Measurements from ENCODE around the gene TSSK2.

Gene TSSK2

DNA sequence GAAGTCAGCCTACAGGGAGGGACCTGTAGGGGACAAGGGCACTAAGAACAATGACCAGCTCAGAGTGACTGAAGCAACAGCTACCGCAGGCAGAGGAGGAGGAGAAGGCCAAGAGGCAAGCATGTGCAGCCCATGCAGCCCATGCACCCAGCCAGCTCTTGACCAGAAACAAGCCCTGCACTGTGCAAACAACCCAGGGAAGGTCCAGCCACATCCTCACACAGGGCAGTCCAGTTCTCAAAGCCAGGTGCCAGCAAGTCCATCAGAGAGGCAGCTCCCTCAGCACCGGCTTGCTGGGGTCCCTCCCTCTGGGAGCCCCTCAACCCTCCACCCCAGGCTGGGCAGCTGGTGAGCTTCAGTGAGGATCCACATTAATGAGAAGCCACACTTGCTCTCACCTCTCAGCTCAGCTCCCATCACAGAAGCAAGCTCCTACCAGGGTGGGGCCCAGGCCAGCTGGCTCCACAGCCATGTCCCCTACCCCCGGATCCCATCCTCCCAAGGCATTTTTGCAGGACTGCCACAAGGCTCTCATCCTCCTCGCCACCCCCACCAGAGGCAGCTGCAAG is 16.0 kb upstream of the TSSK2 start:
- Histone ChIP-seq H3K9me3 (ENCODE audit: severe bottlenecking) (no peaks in the 10 kb centered on the region), H3K36me3 (ENCODE audit: low read depth) (peaks cover 1% of the 10 kb centered on the region; the same call in 1 of the 2 replicates), H3K27me3 (ENCODE audit: insufficient read depth, poor library complexity, severe bottlenecking) (no peaks in the 10 kb centered on the region), H3K4me1 (ENCODE audit: insufficient read depth, poor library complexity, severe bottlenecking) (peaks cover 3% of the 10 kb centered on the region), H3K27ac (ENCODE audit: poor library complexity, severe bottlenecking) (no peak overlapping the region), H3K4me3 (ENCODE audit: severe bottlenecking) (no peak overlapping the region)
- no peak for DNase-seq (ENCODE audit: low spot score)
- no peak for ATAC-seq (ENCODE audit: low read depth)
- TF ChIP-seq, protein P1, sequence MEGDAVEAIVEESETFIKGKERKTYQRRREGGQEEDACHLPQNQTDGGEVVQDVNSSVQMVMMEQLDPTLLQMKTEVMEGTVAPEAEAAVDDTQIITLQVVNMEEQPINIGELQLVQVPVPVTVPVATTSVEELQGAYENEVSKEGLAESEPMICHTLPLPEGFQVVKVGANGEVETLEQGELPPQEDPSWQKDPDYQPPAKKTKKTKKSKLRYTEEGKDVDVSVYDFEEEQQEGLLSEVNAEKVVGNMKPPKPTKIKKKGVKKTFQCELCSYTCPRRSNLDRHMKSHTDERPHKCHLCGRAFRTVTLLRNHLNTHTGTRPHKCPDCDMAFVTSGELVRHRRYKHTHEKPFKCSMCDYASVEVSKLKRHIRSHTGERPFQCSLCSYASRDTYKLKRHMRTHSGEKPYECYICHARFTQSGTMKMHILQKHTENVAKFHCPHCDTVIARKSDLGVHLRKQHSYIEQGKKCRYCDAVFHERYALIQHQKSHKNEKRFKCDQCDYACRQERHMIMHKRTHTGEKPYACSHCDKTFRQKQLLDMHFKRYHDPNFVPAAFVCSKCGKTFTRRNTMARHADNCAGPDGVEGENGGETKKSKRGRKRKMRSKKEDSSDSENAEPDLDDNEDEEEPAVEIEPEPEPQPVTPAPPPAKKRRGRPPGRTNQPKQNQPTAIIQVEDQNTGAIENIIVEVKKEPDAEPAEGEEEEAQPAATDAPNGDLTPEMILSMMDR (IDR thresholded peaks at IDR 0.05; ENCODE audit: poor library complexity, severe bottlenecking): no peak

DNA sequence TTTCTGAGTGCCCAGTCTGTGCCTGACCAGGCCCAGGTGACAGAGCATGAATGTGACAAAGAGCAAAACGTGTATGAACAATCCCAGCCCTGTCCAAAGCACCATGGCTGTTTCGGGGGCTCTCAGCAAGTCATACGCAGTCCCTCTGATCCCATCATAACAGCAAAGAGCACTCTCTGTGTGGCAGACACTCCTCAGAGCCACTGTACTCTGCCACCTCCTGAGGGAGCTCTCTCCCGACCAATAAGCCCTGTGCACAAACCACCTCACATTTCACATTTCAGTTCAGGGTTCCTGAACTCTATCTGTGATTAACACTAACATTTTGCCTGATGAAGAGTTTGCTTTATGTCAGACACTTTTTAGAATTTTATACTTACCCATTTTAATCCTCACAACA is 15.5 kb upstream of the TSSK2 start:
- Histone ChIP-seq H3K4me3 (ENCODE audit: severe bottlenecking) (no peak overlapping the region), H3K4me1 (ENCODE audit: insufficient read depth, poor library complexity, severe bottlenecking) (peaks cover 2% of the 10 kb centered on the region), H3K36me3 (ENCODE audit: low read depth) (peaks cover 7% of the 10 kb centered on the region), H3K9me3 (ENCODE audit: severe bottlenecking) (no peaks in the 10 kb centered on the region), H3K27me3 (ENCODE audit: insufficient read depth, poor library complexity, severe bottlenecking) (no peaks in the 10 kb centered on the region), H3K27ac (ENCODE audit: poor library complexity, severe bottlenecking) (no peak overlapping the region)
- TF ChIP-seq, protein P1 (IDR thresholded peaks at IDR 0.05; ENCODE audit: poor library complexity, severe bottlenecking): peak; percentile 8
- no peak for ATAC-seq (ENCODE audit: low read depth)
- no peak for DNase-seq (ENCODE audit: low spot score)

DNA sequence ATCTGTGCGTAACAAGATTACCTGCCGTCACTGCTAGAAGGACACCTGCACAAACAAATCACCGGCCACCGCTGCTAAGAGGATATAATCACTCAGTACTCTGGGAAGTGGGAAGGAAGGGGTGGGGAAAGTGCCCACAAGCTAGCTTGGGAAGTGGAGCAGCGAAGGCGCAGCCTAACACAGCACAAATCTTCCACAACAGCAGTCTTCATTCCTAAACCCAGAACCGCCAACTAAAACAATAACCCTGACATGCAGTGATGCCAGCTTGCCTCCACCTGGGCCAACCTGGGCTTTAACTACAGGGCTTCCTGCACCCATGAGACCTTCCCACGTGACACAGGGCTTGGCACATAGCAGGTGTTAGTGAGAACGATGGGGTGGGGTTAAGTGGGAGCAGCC is 14.0 kb upstream of the TSSK2 start:
- DNase-seq (ENCODE audit: low spot score): no peak
- no peaks in the 10 kb centered on the region for H3K9me3 ChIP-seq (ENCODE audit: severe bottlenecking)
- no peak overlapping the region for H3K27ac ChIP-seq (ENCODE audit: poor library complexity, severe bottlenecking)
- no peaks in the 10 kb centered on the region for H3K27me3 ChIP-seq (ENCODE audit: insufficient read depth, poor library complexity, severe bottlenecking)
- ATAC-seq (ENCODE audit: low read depth): no peak
- TF ChIP-seq, protein P1 (IDR thresholded peaks at IDR 0.05; ENCODE audit: poor library complexity, severe bottlenecking): no peak
- peaks cover 4% of the 10 kb centered on the region for H3K4me1 ChIP-seq (ENCODE audit: insufficient read depth, poor library complexity, severe bottlenecking)
- H3K4me3 ChIP-seq (ENCODE audit: severe bottlenecking): no peak overlapping the region
- peaks cover 7% of the 10 kb centered on the region for H3K36me3 ChIP-seq (ENCODE audit: low read depth)

DNA sequence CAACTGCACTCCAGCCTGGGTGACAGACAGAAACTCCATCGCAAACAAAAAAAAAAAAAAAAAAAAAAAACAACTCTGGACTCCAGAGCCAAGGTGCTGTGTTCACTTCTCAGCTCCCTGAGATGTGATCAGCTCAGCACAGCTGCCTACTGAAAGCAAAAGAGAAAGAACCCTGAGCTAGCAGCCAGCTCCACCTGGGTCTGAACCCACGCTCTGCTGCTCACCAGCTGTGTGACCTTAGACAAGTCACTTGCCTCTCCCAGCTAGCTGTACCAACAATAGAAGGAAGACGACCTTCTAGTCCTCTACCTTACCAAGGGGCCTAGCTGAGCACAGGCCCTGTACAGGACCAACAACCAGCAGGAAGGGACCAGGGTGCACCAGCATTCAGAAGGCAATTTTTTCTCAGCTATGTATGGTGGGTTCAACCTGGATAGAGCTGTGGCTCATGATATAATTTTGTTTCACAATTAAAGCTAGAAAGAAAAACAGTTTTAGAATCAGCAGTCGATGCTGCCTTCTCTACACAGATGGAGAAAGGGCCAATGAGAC is 12.7 kb upstream of the TSSK2 start:
- no peaks in the 10 kb centered on the region for H3K27me3 ChIP-seq (ENCODE audit: insufficient read depth, poor library complexity, severe bottlenecking)
- DNase-seq (ENCODE audit: low spot score) (no peak), ATAC-seq (ENCODE audit: low read depth) (no peak)
- no peaks in the 10 kb centered on the region for H3K9me3 ChIP-seq (ENCODE audit: severe bottlenecking)
- no peak overlapping the region for H3K4me3 ChIP-seq (ENCODE audit: severe bottlenecking)
- H3K36me3 ChIP-seq (ENCODE audit: low read depth): peaks cover 7% of the 10 kb centered on the region
- TF ChIP-seq, protein P1 (IDR thresholded peaks at IDR 0.05; ENCODE audit: poor library complexity, severe bottlenecking): no peak
- no peak overlapping the region for H3K27ac ChIP-seq (ENCODE audit: poor library complexity, severe bottlenecking)
- peaks cover 4% of the 10 kb centered on the region for H3K4me1 ChIP-seq (ENCODE audit: insufficient read depth, poor library complexity, severe bottlenecking)

DNA sequence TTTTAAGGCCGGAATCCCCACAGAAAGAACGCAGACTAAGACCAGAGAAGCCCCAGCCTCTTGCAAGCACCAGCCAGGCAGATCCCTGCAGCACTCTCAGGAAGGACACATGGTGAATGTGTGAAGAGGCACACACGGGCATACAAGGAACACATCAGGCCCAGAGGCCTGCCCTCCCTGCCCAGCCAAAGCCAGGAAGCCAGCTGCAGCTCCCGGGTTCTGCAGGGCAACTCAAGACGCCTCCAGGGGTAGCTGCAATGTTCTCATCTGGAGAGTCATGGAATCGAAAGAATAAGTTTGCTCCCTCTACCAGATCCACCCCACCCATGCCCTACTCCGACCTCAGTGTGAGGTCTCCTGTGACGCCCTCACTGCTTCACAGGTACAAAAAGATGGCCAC is 11.2 kb upstream of the TSSK2 start:
- DNase-seq (ENCODE audit: low spot score): no peak
- H3K27ac ChIP-seq (ENCODE audit: poor library complexity, severe bottlenecking): no peak overlapping the region
- H3K4me1 ChIP-seq (ENCODE audit: insufficient read depth, poor library complexity, severe bottlenecking): peaks cover 4% of the 10 kb centered on the region
- H3K4me3 ChIP-seq (ENCODE audit: severe bottlenecking): no peak overlapping the region
- no peaks in the 10 kb centered on the region for H3K9me3 ChIP-seq (ENCODE audit: severe bottlenecking)
- TF ChIP-seq, protein P1 (IDR thresholded peaks at IDR 0.05; ENCODE audit: poor library complexity, severe bottlenecking): no peak
- ATAC-seq (ENCODE audit: low read depth): no peak
- peaks cover 7% of the 10 kb centered on the region for H3K36me3 ChIP-seq (ENCODE audit: low read depth)
- H3K27me3 ChIP-seq (ENCODE audit: insufficient read depth, poor library complexity, severe bottlenecking): no peaks in the 10 kb centered on the region
